Activated B cell treated with CpG ODN at 0.5 μM for 24 hours (primary cell): Measurements from ENCODE around the gene ZAR1L. TPM values are rescaled to one million over a fixed set of nuclear protein-coding genes. Genes with fewer than 3 reads are reported as not detected.

ENCODE experiments used
- ATAC-seq: fragments of 200-7000 bp; cut with Tn5 transposase; one replicate; pipeline ENCODE4 v1.10.0; 2021; ENCODE audit warnings: low read depth, mild to moderate bottlenecking, moderate library complexity
- CTCF ChIA-PET: fragments of 350-600 bp; sonication (Branson Sonifier 250); formaldehyde crosslinking; loops from one replicate; lab custom pipeline; 2021; ENCODE audit warnings: antibody characterized with exemption; lab: Charles Lee
- POLR2A ChIA-PET: fragments of 350-600 bp; sonication (Branson Sonifier 250); formaldehyde crosslinking; loops from one replicate; lab custom pipeline; 2021; ENCODE audit warnings: antibody characterized with exemption; lab: Charles Lee
- DNase-seq: peaks from one replicate; pipeline ENCODE4 v3.0.0; 2022
- H3K27ac Mint-ChIP-seq: one replicate; pipeline ENCODE4 v1.8.0; 2020; ENCODE audit warnings: mixed read lengths
- H3K27me3 Mint-ChIP-seq: one replicate; pipeline ENCODE4 v1.8.0; 2021; ENCODE audit warnings: mixed read lengths
- H3K36me3 Mint-ChIP-seq: one replicate; pipeline ENCODE4 v1.8.0; 2021; ENCODE audit warnings: low read depth, mixed read lengths
- H3K4me1 Mint-ChIP-seq: one replicate; pipeline ENCODE4 v1.8.0; 2021; ENCODE audit warnings: mixed read lengths
- H3K4me3 Mint-ChIP-seq: one replicate; pipeline ENCODE4 v1.8.0; 2020; ENCODE audit warnings: mild to moderate bottlenecking, mixed read lengths
- H3K9me3 Mint-ChIP-seq: one replicate; pipeline ENCODE4 v1.8.0; 2020; ENCODE audit warnings: mixed read lengths
- CTCF ChIP-seq: fragments of 200-600 bp; IDR thresholded peaks from one replicate; pipeline ENCODE4 v1.8.0; 2022; ENCODE audit warnings: antibody characterized with exemption, mild to moderate bottlenecking
- intact Hi-C: fragments of 100-400 bp; cut with micrococcal nuclease; formaldehyde crosslinking; loops from one replicate; pipeline ENCODE4 v1.15.1; 2024
- total RNA-seq: library from RNA; stranded (reverse); gene quantifications from 2 replicates; pipeline ENCODE4 v1.2.3, GENCODE V29; 2022

Gene ZAR1L
- total RNA-seq, 1 donor from 2014 or later = not detected

- Mint-ChIP-seq H3K27ac (no peak overlapping the region), H3K27me3 (peaks cover 9% of the 10 kb centered on the region), H3K4me3 (no peak overlapping the region), H3K36me3 (no peaks in the 10 kb centered on the region), H3K4me1 (no peaks in the 10 kb centered on the region), H3K9me3 (no peaks in the 10 kb centered on the region)
- ChIA-PET CTCF (interaction anchor here (1.4 kb wide), 1 partner anchor 9 kb away, joined by 3 read pairs; no protein-coding TSS in a partner anchor), POLR2A (no interaction called here)
- DNase-seq (no peak), ATAC-seq (no peak)
- no peak for TF ChIP-seq CTCF
- intact Hi-C loops = no loop called here
Measured at GRCh38 chr13:32302461-32302860, 12.7 kb downstream of the ZAR1L start.

- ChIA-PET POLR2A (interaction anchor here (0.6 kb wide), 1 partner anchor 26 kb away, joined by 4 read pairs; no protein-coding TSS in a partner anchor), CTCF (interaction anchor here (1.4 kb wide), 1 partner anchor 11 kb away, joined by 3 read pairs; no protein-coding TSS in a partner anchor)
- no peak for ATAC-seq
- H3K36me3 Mint-ChIP-seq = no peaks in the 10 kb centered on the region
- H3K27ac Mint-ChIP-seq = no peak overlapping the region
- no peak for TF ChIP-seq CTCF
- no peak overlapping the region for H3K4me3 Mint-ChIP-seq
- intact Hi-C loops = no loop called here
- peaks cover 9% of the 10 kb centered on the region for H3K27me3 Mint-ChIP-seq
- no peaks in the 10 kb centered on the region for H3K9me3 Mint-ChIP-seq
- no peak for DNase-seq
- H3K4me1 Mint-ChIP-seq = no peaks in the 10 kb centered on the region
Measured at GRCh38 chr13:32300920-32301319, 14.2 kb downstream of the ZAR1L start.

GRCh38 chr13:32300406-32300805 is 14.8 kb downstream of the ZAR1L start:
- CTCF ChIA-PET = no interaction called here
- no peaks in the 10 kb centered on the region for H3K4me1 Mint-ChIP-seq
- no peaks in the 10 kb centered on the region for H3K36me3 Mint-ChIP-seq
- TF ChIP-seq CTCF = no peak
- no peak overlapping the region for H3K4me3 Mint-ChIP-seq
- no peaks in the 10 kb centered on the region for H3K9me3 Mint-ChIP-seq
- no peak for DNase-seq
- no peak overlapping the region for H3K27ac Mint-ChIP-seq
- ATAC-seq = no peak
- POLR2A ChIA-PET = no interaction called here
- intact Hi-C loops = no loop called here
- H3K27me3 Mint-ChIP-seq = peaks cover 9% of the 10 kb centered on the region

- no peaks in the 10 kb centered on the region for H3K4me1 Mint-ChIP-seq
- H3K9me3 Mint-ChIP-seq = no peaks in the 10 kb centered on the region
- no peaks in the 10 kb centered on the region for H3K36me3 Mint-ChIP-seq
- no peak overlapping the region for H3K27ac Mint-ChIP-seq
- ChIA-PET POLR2A (no interaction called here), CTCF (no interaction called here)
- ATAC-seq (no peak), DNase-seq (no peak)
- H3K27me3 Mint-ChIP-seq = peaks cover 9% of the 10 kb centered on the region
- no peak for TF ChIP-seq CTCF
- intact Hi-C loops = no loop called here
- H3K4me3 Mint-ChIP-seq = no peak overlapping the region
Measured at GRCh38 chr13:32299893-32300292, 15.3 kb downstream of the ZAR1L start.

GRCh38 chr13:32298695-32299094 is 16.5 kb downstream of the ZAR1L start:
- CTCF ChIA-PET = no interaction called here
- no peak for DNase-seq
- H3K36me3 Mint-ChIP-seq = no peaks in the 10 kb centered on the region

More at GRCh38 chr13:32298695-32299094, 16.5 kb downstream of the ZAR1L start:
- H3K4me3 Mint-ChIP-seq = no peak overlapping the region
- intact Hi-C loops = no loop called here
- POLR2A ChIA-PET = no interaction called here
- no peak overlapping the region for H3K27ac Mint-ChIP-seq
- no peaks in the 10 kb centered on the region for H3K4me1 Mint-ChIP-seq
- no peaks in the 10 kb centered on the region for H3K9me3 Mint-ChIP-seq
- no peak for ATAC-seq
- peaks cover 6% of the 10 kb centered on the region for H3K27me3 Mint-ChIP-seq
- no peak for TF ChIP-seq CTCF
